ENCODE measurements around the gene FAM219B.

DNA sequence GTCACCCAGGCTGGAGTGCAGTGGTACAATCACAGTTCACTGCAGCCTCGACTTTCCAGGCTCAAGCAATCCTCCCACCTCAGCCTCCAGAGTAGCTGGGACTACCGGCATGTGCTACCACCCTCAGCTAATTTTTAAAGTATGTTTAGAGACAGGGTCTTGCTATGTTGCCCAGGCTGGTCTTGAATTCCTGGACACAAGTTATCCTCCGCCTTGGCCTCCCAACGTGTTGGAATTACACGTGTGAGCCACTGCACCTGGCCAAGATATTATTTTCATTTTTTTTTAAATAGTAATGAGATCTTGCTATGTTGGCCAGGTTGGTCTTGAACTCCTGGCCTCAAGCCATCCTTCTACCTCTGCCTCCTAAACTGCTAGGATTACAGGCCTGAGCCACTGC is 21.2 kb downstream of the FAM219B start:
- TF ChIP-seq, protein P1, sequence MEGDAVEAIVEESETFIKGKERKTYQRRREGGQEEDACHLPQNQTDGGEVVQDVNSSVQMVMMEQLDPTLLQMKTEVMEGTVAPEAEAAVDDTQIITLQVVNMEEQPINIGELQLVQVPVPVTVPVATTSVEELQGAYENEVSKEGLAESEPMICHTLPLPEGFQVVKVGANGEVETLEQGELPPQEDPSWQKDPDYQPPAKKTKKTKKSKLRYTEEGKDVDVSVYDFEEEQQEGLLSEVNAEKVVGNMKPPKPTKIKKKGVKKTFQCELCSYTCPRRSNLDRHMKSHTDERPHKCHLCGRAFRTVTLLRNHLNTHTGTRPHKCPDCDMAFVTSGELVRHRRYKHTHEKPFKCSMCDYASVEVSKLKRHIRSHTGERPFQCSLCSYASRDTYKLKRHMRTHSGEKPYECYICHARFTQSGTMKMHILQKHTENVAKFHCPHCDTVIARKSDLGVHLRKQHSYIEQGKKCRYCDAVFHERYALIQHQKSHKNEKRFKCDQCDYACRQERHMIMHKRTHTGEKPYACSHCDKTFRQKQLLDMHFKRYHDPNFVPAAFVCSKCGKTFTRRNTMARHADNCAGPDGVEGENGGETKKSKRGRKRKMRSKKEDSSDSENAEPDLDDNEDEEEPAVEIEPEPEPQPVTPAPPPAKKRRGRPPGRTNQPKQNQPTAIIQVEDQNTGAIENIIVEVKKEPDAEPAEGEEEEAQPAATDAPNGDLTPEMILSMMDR (IDR thresholded peaks at IDR 0.05), result no peak
- no peak for TF ChIP-seq EZH2 (IDR thresholded peaks at IDR 0.05; ENCODE audit: borderline replicate concordance, insufficient read depth, low read depth, low read length, poor library complexity, severe bottlenecking)

Data from B cell (primary cell).